ENCODE results near the gene NAT14. TPM values are rescaled to one million over a fixed set of nuclear protein-coding genes. Genes with fewer than 3 reads are reported as not detected.

The NAT14 gene
- total RNA-seq, 1 donor from 2014 or later = 37.7 TPM

DNA sequence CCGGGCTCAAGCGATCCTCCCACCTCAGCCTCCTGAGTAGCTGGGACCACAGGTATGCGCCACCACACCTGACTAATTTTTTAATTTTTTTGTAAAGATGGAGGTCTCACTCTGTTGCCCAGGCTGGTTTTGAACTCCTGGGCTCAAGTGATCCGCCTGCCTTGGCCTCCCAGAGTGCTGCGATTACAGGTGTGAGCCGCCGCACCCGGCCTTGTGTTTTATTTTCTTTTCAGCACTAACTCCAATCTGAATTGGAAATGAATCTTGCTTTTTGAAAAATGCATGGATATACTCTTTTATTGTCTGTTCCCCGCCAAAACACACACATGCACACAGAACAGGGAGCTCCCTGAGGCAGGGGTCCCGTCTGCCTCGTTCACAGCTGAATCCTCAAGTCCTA, 22.3 kb upstream of the NAT14 start:
- TF ChIP-seq, protein P1, sequence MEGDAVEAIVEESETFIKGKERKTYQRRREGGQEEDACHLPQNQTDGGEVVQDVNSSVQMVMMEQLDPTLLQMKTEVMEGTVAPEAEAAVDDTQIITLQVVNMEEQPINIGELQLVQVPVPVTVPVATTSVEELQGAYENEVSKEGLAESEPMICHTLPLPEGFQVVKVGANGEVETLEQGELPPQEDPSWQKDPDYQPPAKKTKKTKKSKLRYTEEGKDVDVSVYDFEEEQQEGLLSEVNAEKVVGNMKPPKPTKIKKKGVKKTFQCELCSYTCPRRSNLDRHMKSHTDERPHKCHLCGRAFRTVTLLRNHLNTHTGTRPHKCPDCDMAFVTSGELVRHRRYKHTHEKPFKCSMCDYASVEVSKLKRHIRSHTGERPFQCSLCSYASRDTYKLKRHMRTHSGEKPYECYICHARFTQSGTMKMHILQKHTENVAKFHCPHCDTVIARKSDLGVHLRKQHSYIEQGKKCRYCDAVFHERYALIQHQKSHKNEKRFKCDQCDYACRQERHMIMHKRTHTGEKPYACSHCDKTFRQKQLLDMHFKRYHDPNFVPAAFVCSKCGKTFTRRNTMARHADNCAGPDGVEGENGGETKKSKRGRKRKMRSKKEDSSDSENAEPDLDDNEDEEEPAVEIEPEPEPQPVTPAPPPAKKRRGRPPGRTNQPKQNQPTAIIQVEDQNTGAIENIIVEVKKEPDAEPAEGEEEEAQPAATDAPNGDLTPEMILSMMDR (IDR thresholded peaks at IDR 0.05; ENCODE audit: unreplicated experiment) = no peak
- no peaks in the 10 kb centered on the region for H3K4me1 Mint-ChIP-seq (ENCODE audit: unreplicated experiment)
- H3K27ac Mint-ChIP-seq (ENCODE audit: unreplicated experiment) = no peak overlapping the region
- no peaks in the 10 kb centered on the region for H3K36me3 Mint-ChIP-seq (ENCODE audit: low read depth, unreplicated experiment)
- DNase-seq (ENCODE audit: low spot score) = no peak
- H3K4me3 Mint-ChIP-seq (ENCODE audit: unreplicated experiment) = peak overlapping the region; percentile 70
- no peaks in the 10 kb centered on the region for H3K9me3 Mint-ChIP-seq (ENCODE audit: unreplicated experiment)
- peaks cover 13% of the 10 kb centered on the region for H3K27me3 Mint-ChIP-seq (ENCODE audit: unreplicated experiment)

DNA sequence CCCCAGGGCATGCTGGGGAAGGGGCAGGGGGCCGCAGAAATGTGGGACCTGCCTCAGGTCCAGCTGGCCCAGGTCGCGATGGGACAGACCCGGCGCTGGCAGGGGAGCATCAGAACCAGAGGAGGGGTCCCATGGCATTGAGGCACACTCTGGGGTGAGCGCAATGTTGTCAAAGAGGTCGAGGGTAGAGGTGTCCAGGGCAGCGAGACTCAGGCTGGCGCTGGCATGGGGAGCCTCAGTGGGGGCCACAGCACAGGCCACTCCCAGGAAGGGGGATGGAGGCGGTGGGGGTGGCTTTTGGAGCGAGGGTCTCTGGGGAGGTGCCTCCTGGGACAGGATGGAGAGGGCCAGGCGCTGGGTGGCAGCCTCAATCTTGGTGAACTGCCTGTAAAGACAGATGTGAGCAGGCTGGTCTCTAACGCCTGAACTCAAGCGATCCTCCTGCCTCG, 21.4 kb upstream of the NAT14 start:
- Mint-ChIP-seq H3K4me3 (ENCODE audit: unreplicated experiment) (no peak overlapping the region), H3K27ac (ENCODE audit: unreplicated experiment) (no peak overlapping the region), H3K9me3 (ENCODE audit: unreplicated experiment) (no peaks in the 10 kb centered on the region), H3K36me3 (ENCODE audit: low read depth, unreplicated experiment) (no peaks in the 10 kb centered on the region), H3K4me1 (ENCODE audit: unreplicated experiment) (no peaks in the 10 kb centered on the region), H3K27me3 (ENCODE audit: unreplicated experiment) (peaks cover 13% of the 10 kb centered on the region)
- DNase-seq (ENCODE audit: low spot score) = no peak
- TF ChIP-seq, protein P1 (IDR thresholded peaks at IDR 0.05; ENCODE audit: unreplicated experiment) = no peak

DNA sequence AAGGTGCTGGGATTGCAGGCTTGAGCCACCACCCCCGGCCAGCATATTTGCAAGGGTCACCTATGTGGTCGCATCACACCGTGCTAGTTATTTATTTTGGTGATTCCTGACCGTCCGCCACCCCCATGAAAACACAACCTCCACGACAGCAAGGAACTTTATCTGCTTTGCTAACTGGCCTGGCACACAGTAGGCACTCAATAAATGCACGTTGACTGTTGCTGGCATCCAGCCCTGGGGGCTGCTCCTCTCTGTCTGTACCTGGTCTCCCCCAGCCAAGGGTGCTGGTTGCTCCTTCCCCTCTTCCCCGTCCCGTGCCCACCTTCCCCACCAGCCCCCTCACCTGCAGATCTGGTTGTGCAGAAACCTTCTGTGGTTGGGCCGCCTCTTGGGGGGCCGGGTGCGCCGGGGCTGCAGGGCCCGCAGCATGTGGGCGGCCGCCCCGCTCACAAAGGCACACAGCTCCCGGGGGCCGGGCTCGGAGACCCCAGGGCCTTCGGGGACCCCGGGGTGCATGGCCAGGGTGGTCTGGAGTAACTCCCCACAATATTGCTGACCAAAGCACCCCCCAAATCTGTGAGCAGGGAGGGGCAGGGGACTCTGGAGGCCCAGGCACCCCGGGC, 20.8 kb upstream of the NAT14 start:
- H3K36me3 Mint-ChIP-seq (ENCODE audit: low read depth, unreplicated experiment) = no peaks in the 10 kb centered on the region
- TF ChIP-seq, protein P1 (IDR thresholded peaks at IDR 0.05; ENCODE audit: unreplicated experiment) = no peak
- no peak for DNase-seq (ENCODE audit: low spot score)
- no peak overlapping the region for H3K4me3 Mint-ChIP-seq (ENCODE audit: unreplicated experiment)
- no peaks in the 10 kb centered on the region for H3K4me1 Mint-ChIP-seq (ENCODE audit: unreplicated experiment)
- H3K27me3 Mint-ChIP-seq (ENCODE audit: unreplicated experiment) = peaks cover 13% of the 10 kb centered on the region
- H3K27ac Mint-ChIP-seq (ENCODE audit: unreplicated experiment) = no peak overlapping the region
- H3K9me3 Mint-ChIP-seq (ENCODE audit: unreplicated experiment) = no peaks in the 10 kb centered on the region

DNA sequence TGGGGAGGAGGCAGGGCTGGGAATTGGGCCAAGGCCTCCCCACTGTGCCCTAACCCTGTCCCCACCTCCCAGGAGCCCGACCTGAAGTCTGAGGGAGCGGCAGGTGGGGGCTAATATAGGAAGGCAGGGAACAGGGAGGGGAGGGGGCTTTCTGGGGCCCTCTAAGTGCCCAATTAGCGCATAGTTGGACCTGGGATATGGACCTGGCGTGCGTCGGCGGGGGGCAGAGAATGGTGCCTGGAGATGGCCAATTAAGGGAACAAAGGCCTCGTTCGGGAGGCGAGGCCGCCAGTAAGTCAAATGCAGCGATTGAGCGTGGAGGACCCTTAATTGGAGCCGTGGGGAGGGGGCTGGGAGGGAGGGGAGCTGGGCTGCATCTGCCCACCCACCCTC, 20.3 kb upstream of the NAT14 start, which contains the start of gene C19orf85:
Gene C19orf85, minus strand, starts transcription at position 90 of the 393 bp plus-strand sequence. CDS start 197 bp downstream, outside the sequence.
- Mint-ChIP-seq H3K4me1 (ENCODE audit: unreplicated experiment) (no peaks in the 10 kb centered on the region), H3K27ac (ENCODE audit: unreplicated experiment) (no peak within 1 kb of the TSS), H3K4me3 (ENCODE audit: unreplicated experiment) (no peak within 1 kb of the TSS), H3K27me3 (ENCODE audit: unreplicated experiment) (peaks cover 13% of the 10 kb centered on the region), H3K36me3 (ENCODE audit: low read depth, unreplicated experiment) (no peaks in the 10 kb centered on the region), H3K9me3 (ENCODE audit: unreplicated experiment) (no peaks in the 10 kb centered on the region)
- no peak for DNase-seq (ENCODE audit: low spot score)
- TF ChIP-seq, protein P1 (IDR thresholded peaks at IDR 0.05; ENCODE audit: unreplicated experiment) = no peak

DNA sequence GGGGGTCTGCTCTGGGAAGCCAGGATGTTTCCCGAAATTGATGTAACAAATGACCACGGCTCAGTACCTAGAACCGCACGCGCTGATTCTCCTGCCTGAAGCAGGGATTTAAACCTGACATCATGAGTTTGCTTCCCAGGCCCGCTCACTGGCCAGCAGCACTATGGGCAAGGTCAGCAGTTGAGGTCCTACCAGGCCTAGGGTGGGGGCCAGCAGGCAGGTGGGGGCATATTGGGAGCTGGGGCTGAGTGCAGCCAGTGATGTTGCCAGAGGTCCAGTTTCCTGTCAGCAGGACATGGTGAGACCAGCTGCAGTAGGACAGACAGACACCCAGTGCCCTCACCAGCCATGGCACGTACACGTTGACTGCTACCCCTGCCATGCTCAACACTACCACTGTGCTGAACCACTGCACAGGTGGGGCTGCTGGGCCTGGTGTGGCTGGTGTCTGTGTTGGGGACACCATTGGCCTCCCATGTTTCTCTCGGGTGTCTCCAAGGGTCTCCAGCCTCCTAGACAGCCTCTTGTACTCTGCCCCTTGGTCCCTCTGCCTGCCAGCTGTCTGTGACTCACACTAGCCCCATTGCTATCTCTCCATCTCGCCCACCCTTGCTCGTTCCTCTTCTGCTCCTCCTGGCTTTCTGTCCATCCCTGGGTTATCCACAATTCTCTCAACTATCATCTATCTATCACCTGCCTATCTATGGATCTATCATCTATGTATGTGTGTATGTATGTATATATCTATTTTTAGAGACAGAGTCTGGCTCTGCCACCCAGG, 19.3 kb upstream of the NAT14 start:
- TF ChIP-seq, protein P1 (IDR thresholded peaks at IDR 0.05; ENCODE audit: unreplicated experiment) = no peak
- peak overlapping the region; percentile 20 for H3K4me3 Mint-ChIP-seq (ENCODE audit: unreplicated experiment)
- peaks cover 10% of the 10 kb centered on the region for H3K27me3 Mint-ChIP-seq (ENCODE audit: unreplicated experiment)
- no peaks in the 10 kb centered on the region for H3K4me1 Mint-ChIP-seq (ENCODE audit: unreplicated experiment)
- no peaks in the 10 kb centered on the region for H3K9me3 Mint-ChIP-seq (ENCODE audit: unreplicated experiment)
- DNase-seq (ENCODE audit: low spot score) = no peak
- no peaks in the 10 kb centered on the region for H3K36me3 Mint-ChIP-seq (ENCODE audit: low read depth, unreplicated experiment)
- no peak overlapping the region for H3K27ac Mint-ChIP-seq (ENCODE audit: unreplicated experiment)

Measured in endothelial cell (in vitro differentiated cells).